GM12878 (cell line): Measurements from ENCODE around the gene C15orf62. TPM values are rescaled to one million over a fixed set of nuclear protein-coding genes. Genes with fewer than 3 reads are reported as not detected.

Source experiments
- ATAC-seq: fragments of 200-7000 bp; cut with Tn5 transposase; 3 replicates; pipeline ENCODE4 v1.9.1; 2020; ENCODE audit warnings: mild to moderate bottlenecking, moderate library complexity
- BruUV-seq: library from RNA; stranded (reverse); fragments of 400-500 nt; replicated peaks from 2 replicates; lab custom pipeline; 2021; lab: Mats Ljungman, UMichigan
- CTCF ChIA-PET: fragments of 300-600 bp; sonication (Branson Sonifier 250); formaldehyde crosslinking; extraction: SDS; loops from one replicate; lab custom pipeline; 2021; ENCODE audit warnings: inconsistent platforms; lab: Yijun Ruan, JAX
- POLR2A ChIA-PET: fragments of 350-600 bp; formaldehyde crosslinking; extraction: SDS; loops from one replicate; lab custom pipeline; 2021; ENCODE audit warnings: inconsistent platforms; lab: Charles Lee
- RAD21 ChIA-PET: fragments of 300-600 bp; sonication (Branson Sonifier 250); formaldehyde crosslinking; loops from one replicate; lab custom pipeline; 2023; ENCODE audit warnings: antibody characterized with exemption; ENCODE audit not compliant: unreplicated experiment; lab: Charles Lee
- SMC1A ChIA-PET: fragments of 300-600 bp; sonication (Branson Sonifier 250); formaldehyde crosslinking; loops from one replicate; lab custom pipeline; 2023; ENCODE audit not compliant: unreplicated experiment, uncharacterized antibody; lab: Charles Lee
- DNase-seq: peaks from one replicate; pipeline ENCODE4 v3.0.0-alpha.2; 2011; ENCODE audit warnings: low read depth, low spot score
- FAIRE-seq: peaks from 3 replicates; lab custom pipeline; 2011; peaks lifted over from hg19 to GRCh38; lab: Jason Lieb, UNC
- H2AFZ ChIP-seq: 2 replicates; pipeline ENCODE4 v1.6.0; 2011; ENCODE audit warnings: low read depth, low read length, control low read depth; ENCODE audit not compliant: control insufficient read depth
- H3K27ac ChIP-seq: 2 replicates; pipeline ENCODE4 v1.5.1; 2011; ENCODE audit warnings: control low read depth; ENCODE audit not compliant: control insufficient read depth, insufficient read depth
- H3K27me3 ChIP-seq, 2 experiments: replicated peaks in 1 of 2; 2 replicates each; pipeline versions ENCODE4 v1.6.0 to v1.6.1; 2011; ENCODE audit warnings: low read length in 1 of 2; ENCODE audit not compliant: control insufficient read depth in 2 of 2, insufficient read depth in 2 of 2
- H3K36me3 ChIP-seq, 2 experiments: 2 replicates each; pipeline ENCODE4 v1.5.1; 2011; ENCODE audit warnings: low read length in 1 of 2; ENCODE audit not compliant: control insufficient read depth in 2 of 2, insufficient read depth in 2 of 2
- H3K4me1 ChIP-seq: 2 replicates; pipeline ENCODE4 v1.6.1; 2011; ENCODE audit warnings: mild to moderate bottlenecking, low read length, moderate library complexity, mixed read lengths; ENCODE audit not compliant: control insufficient read depth, insufficient read depth
- H3K4me2 ChIP-seq: 2 replicates; pipeline ENCODE4 v1.6.0; 2011; ENCODE audit warnings: control low read depth; ENCODE audit not compliant: control insufficient read depth, insufficient read depth
- H3K4me3 ChIP-seq: fragments of 200-600 bp; sonication (generic); 2 replicates; pipeline ENCODE4 v1.5.1; 2016
- H3K79me2 ChIP-seq: 2 replicates; pipeline ENCODE4 v1.6.0; 2011; ENCODE audit warnings: low read length; ENCODE audit not compliant: control insufficient read depth, insufficient read depth
- H3K9ac ChIP-seq: 2 replicates; pipeline ENCODE4 v1.8.0; 2011; ENCODE audit warnings: low read length, control low read depth, mixed read lengths; ENCODE audit not compliant: control insufficient read depth, insufficient read depth
- H3K9me3 ChIP-seq: replicated peaks from 3 replicates; pipeline ENCODE4 v1.5.1; 2011; ENCODE audit warnings: mild to moderate bottlenecking, low read length; ENCODE audit not compliant: control insufficient read depth, insufficient read depth
- H4K20me1 ChIP-seq: 2 replicates; pipeline ENCODE4 v1.6.0; 2011; ENCODE audit not compliant: control insufficient read depth, insufficient read depth
- BCL11A ChIP-seq: IDR thresholded peaks from 2 replicates; pipeline ENCODE4 v1.6.1; 2011; ENCODE audit warnings: low read depth, low read length
- BHLHE40 ChIP-seq, 2 experiments: fragments of 450-650 bp in 1 of 2; IDR thresholded peaks; 2 replicates each; pipeline ENCODE4 v1.6.1; 2011 to 2017; ENCODE audit warnings: low read depth in 2 of 2, borderline replicate concordance in 1 of 2, improper control_type of control experiment in 1 of 2, low read length in 1 of 2, mild to moderate bottlenecking in 1 of 2
- CEBPB ChIP-seq, 2 experiments: fragments of 150-350 bp in 1 of 2; IDR thresholded peaks; 2 replicates each; pipeline ENCODE4 v1.6.1; 2012 to 2014; ENCODE audit warnings: low read depth in 2 of 2, low read length in 2 of 2, borderline replicate concordance in 1 of 2, inconsistent platforms in 1 of 2
- MTA3 ChIP-seq: IDR thresholded peaks from 2 replicates; pipeline ENCODE4 v1.6.1; 2012; ENCODE audit warnings: low read length, inconsistent platforms, borderline replicate concordance
- NFIC ChIP-seq: IDR thresholded peaks from 2 replicates; pipeline ENCODE4 v1.6.1; 2012; ENCODE audit warnings: low read depth, mild to moderate bottlenecking, inconsistent platforms, low read length, moderate library complexity
- NFYA ChIP-seq: IDR thresholded peaks from 2 replicates; pipeline ENCODE4 v1.6.1; 2011; ENCODE audit warnings: low read depth, mild to moderate bottlenecking, low read length, improper control_type of control experiment, borderline replicate concordance
- NRF1 ChIP-seq: conservative IDR thresholded peaks from 2 replicates; pipeline ENCODE4 v1.6.1; 2011; ENCODE audit warnings: mild to moderate bottlenecking, low read depth, low read length, improper control_type of control experiment
- PAX5 ChIP-seq: IDR thresholded peaks from 2 replicates; pipeline ENCODE4 v1.6.1; 2011; ENCODE audit warnings: low read depth, low read length, borderline replicate concordance
- RFX5 ChIP-seq: IDR thresholded peaks from 2 replicates; pipeline ENCODE4 v1.6.1; 2011; ENCODE audit warnings: low read depth, low read length, improper control_type of control experiment
- SIX5 ChIP-seq: IDR thresholded peaks from 2 replicates; pipeline ENCODE4 v1.6.1; 2011; ENCODE audit warnings: mild to moderate bottlenecking, low read depth, low read length, moderate library complexity; ENCODE audit not compliant: severe bottlenecking
- SMAD5 ChIP-seq: IDR thresholded peaks from 2 replicates; pipeline ENCODE4 v1.6.1; 2016; ENCODE audit warnings: antibody characterized with exemption, low read depth
- TCF3 ChIP-seq: IDR thresholded peaks from 2 replicates; pipeline ENCODE4 v1.6.1; 2012; ENCODE audit warnings: low read depth, mild to moderate bottlenecking, low read length, borderline replicate concordance; ENCODE audit not compliant: insufficient read depth
- TCF7 ChIP-seq: IDR thresholded peaks from 2 replicates; pipeline ENCODE4 v1.6.1; 2014; ENCODE audit warnings: antibody characterized with exemption, borderline replicate concordance
- YY1 ChIP-seq: IDR thresholded peaks from 2 replicates; pipeline ENCODE4 v1.6.1; 2011; ENCODE audit warnings: low read depth, mild to moderate bottlenecking, low read length
- WGBS: methylation state at CpG from one replicate; pipeline ENCODE4 v1.1.6; 2016; ENCODE audit warnings: low lambda C conversion rate; ENCODE audit not compliant: insufficient replicate concordance, insufficient coverage; ENCODE audit errors: missing lambda C conversion rate; 5-methylcytosine and 5-hydroxymethylcytosine counted together
- in situ Hi-C: fragments of 300-500 bp; cut with MboI; formaldehyde crosslinking; loops from 9 replicates; pipeline ENCODE4 v1.14.3; 2018; ENCODE audit warnings: mixed read lengths
- intact Hi-C: fragments of 100-400 bp; cut with micrococcal nuclease; formaldehyde crosslinking; loops from one replicate; pipeline ENCODE4 v1.14.2; 2022; ENCODE audit not compliant: unreplicated experiment
- polyA plus RNA-seq, 11 experiments: library from polyadenylated mRNA; depleted of rRNA in 4 of 11; unstranded in 6 of 11; stranded (reverse) in 5 of 11; fragments of >200 nt; fragmentation: Nextera tagmentation in 4 of 11; fragmentation: Illumina TruSeq in 1 of 11; extraction: Ambion mirVana in 4 of 11; extraction: Trizol in 1 of 11; gene quantifications; 1 replicate in 1 of 11; 2 replicates in 10 of 11; pipeline versions ENCODE4 v1.2.1 to v1.2.3, GENCODE V29; 2011 to 2016; ENCODE audit warnings: inconsistent platforms in 2 of 11, missing spikeins in 2 of 11, low read depth in 1 of 11
- total RNA-seq, 4 experiments: library from RNA; depleted of rRNA in 3 of 4; stranded (reverse); fragments of >200 nt in 3 of 4; fragmentation: Illumina TruSeq in 1 of 4; extraction: Trizol in 1 of 4; gene quantifications; 2 replicates each; pipeline versions ENCODE4 v1.2.1 to v1.2.3, GENCODE V29; 2013 to 2021
- TF ChIP-seq, protein P1 (sequence below): IDR thresholded peaks from 2 replicates; pipeline ENCODE4 v1.6.1; 2012; ENCODE audit warnings: low read depth, low read length, improper control_type of control experiment
- TF ChIP-seq, protein P2 (sequence below): fragments of 450-650 bp; IDR thresholded peaks from 2 replicates; pipeline ENCODE4 v1.6.1; 2017; ENCODE audit warnings: mild to moderate bottlenecking, moderate library complexity
- TF ChIP-seq, protein P3 (sequence below): IDR thresholded peaks from 2 replicates; pipeline ENCODE4 v1.6.1; 2012; ENCODE audit warnings: low read length, inconsistent platforms

The C15orf62 gene
- total and polyA plus RNA-seq, 10 of the 15 experiments (the other 5 are each of a cell fraction or from before 2014, with no cell fraction given), result 0.06 to 0.68 (median 0.40) TPM; not detected in 1

DNA sequence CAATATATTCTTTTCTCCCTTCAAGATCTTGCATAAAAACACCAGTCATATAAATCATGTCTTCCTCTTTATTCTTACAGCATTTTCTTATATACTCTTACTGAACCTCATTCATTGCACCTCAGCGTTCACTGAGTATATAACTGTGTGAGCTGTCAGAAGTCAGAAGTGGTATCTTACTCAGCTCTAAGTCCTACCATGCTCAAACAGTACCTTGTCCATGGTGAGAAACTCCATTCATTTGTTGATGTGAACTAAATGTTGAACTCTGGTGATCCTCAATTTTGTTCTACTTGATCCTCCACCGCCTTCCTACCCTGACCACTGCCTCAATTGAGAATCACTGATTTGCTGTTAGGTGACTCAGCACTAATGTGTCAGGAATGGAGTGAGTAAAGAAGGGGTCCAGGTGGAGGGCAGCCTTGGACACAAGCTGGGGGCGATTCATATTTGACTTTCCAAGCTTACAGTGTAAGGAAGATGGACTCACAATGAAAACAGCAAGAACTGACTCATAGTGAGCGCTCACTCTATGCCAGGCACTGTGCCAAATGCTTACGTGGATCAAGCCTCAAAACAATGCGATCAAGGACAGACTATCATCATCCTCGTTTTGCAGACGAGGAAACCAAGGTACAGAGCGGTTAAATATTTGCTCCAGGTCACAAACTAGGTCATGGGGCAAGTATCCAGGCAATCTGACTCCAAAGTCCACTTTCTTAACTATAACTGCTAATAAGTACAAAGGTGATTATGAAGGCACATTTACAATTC, 23.6 kb downstream of the C15orf62 start:
- intact Hi-C loops (no loop called here), in situ Hi-C loops (no loop called here)
- ATAC-seq (no peak), FAIRE-seq (no peak), DNase-seq (no peak)
- Histone ChIP-seq H3K9ac (no peak overlapping the region), H3K79me2 (peaks cover 3% of the 10 kb centered on the region), H3K4me3 (no peak overlapping the region), H3K27ac (no peak overlapping the region), H3K4me2 (no peak overlapping the region), H4K20me1 (no peaks in the 10 kb centered on the region), H3K27me3 (no peaks in the 10 kb centered on the region), H3K4me1 (no peaks in the 10 kb centered on the region), H2AFZ (no peak overlapping the region), H3K36me3 (no peaks in the 10 kb centered on the region; a peak in 1 of 4 replicates), H3K9me3 (no peaks in the 10 kb centered on the region)
- ChIA-PET SMC1A (no interaction called here), POLR2A (interaction anchor here (0.7 kb wide), 1 partner anchor 14 kb away, joined by 3 read pairs; the partner anchor contains the start of gene DNAJC17), RAD21 (interaction anchor here (0.6 kb wide), 1 partner anchor 8 kb away, joined by 3 read pairs; no protein-coding TSS in a partner anchor), CTCF (interaction anchor here (1.0 to 1.4 kb wide), 3 partner anchors 14 to 392 kb away, joined by 3 read pairs; partner anchors contain the start of genes DNAJC17 and ZFYVE19)
- 76% methylated on average over 9 of the region's 9 CpGs for WGBS
- no TSS peak for BruUV-seq
- TF ChIP-seq TCF3 (no peak), NRF1 (no peak), NFYA (no peak), PAX5 (no peak), TCF7 (no peak), YY1 (no peak), CEBPB (IDR thresholded peaks at IDR 0.05; ENCODE audit: borderline replicate concordance in 1 of 2, low read depth in 2 of 2, low read length in 2 of 2) (no peak), SIX5 (no peak), SMAD5 (no peak), BHLHE40 (IDR thresholded peaks at IDR 0.05; ENCODE audit: borderline replicate concordance in 1 of 2, low read depth in 2 of 2, low read length in 1 of 2) (no peak), MTA3 (no peak), NFIC (no peak), BCL11A (no peak), RFX5 (no peak)
- TF ChIP-seq, protein P1, sequence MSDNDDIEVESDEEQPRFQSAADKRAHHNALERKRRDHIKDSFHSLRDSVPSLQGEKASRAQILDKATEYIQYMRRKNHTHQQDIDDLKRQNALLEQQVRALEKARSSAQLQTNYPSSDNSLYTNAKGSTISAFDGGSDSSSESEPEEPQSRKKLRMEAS, result no peak
- TF ChIP-seq, protein P2, sequence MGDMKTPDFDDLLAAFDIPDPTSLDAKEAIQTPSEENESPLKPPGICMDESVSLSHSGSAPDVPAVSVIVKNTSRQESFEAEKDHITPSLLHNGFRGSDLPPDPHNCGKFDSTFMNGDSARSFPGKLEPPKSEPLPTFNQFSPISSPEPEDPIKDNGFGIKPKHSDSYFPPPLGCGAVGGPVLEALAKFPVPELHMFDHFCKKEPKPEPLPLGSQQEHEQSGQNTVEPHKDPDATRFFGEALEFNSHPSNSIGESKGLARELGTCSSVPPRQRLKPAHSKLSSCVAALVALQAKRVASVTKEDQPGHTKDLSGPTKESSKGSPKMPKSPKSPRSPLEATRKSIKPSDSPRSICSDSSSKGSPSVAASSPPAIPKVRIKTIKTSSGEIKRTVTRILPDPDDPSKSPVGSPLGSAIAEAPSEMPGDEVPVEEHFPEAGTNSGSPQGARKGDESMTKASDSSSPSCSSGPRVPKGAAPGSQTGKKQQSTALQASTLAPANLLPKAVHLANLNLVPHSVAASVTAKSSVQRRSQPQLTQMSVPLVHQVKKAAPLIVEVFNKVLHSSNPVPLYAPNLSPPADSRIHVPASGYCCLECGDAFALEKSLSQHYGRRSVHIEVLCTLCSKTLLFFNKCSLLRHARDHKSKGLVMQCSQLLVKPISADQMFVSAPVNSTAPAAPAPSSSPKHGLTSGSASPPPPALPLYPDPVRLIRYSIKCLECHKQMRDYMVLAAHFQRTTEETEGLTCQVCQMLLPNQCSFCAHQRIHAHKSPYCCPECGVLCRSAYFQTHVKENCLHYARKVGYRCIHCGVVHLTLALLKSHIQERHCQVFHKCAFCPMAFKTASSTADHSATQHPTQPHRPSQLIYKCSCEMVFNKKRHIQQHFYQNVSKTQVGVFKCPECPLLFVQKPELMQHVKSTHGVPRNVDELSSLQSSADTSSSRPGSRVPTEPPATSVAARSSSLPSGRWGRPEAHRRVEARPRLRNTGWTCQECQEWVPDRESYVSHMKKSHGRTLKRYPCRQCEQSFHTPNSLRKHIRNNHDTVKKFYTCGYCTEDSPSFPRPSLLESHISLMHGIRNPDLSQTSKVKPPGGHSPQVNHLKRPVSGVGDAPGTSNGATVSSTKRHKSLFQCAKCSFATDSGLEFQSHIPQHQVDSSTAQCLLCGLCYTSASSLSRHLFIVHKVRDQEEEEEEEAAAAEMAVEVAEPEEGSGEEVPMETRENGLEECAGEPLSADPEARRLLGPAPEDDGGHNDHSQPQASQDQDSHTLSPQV, result no peak
- TF ChIP-seq, protein P3, sequence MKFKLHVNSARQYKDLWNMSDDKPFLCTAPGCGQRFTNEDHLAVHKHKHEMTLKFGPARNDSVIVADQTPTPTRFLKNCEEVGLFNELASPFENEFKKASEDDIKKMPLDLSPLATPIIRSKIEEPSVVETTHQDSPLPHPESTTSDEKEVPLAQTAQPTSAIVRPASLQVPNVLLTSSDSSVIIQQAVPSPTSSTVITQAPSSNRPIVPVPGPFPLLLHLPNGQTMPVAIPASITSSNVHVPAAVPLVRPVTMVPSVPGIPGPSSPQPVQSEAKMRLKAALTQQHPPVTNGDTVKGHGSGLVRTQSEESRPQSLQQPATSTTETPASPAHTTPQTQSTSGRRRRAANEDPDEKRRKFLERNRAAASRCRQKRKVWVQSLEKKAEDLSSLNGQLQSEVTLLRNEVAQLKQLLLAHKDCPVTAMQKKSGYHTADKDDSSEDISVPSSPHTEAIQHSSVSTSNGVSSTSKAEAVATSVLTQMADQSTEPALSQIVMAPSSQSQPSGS, result no peak
